ACC112 (cell line): ENCODE results near the gene MINK1.

Experiments used
- H2AFZ ChIP-seq: fragments of 200-600 bp; sonication (generic); one replicate; pipeline ENCODE4 v1.6.0; 2017; ENCODE audit warnings: antibody characterized with exemption, low read length; ENCODE audit not compliant: unreplicated experiment
- H3K27ac ChIP-seq: fragments of 200-600 bp; sonication (generic); 2 replicates; pipeline ENCODE4 v1.5.1; 2014; ENCODE audit warnings: low read depth, mild to moderate bottlenecking, antibody characterized with exemption, low read length, moderate library complexity
- H3K27me3 ChIP-seq: fragments of 200-600 bp; sonication (generic); 2 replicates; pipeline ENCODE4 v1.6.1; 2014; ENCODE audit warnings: mild to moderate bottlenecking, antibody characterized with exemption, low read length, moderate library complexity, mixed read lengths; ENCODE audit not compliant: insufficient read depth
- H3K36me3 ChIP-seq: fragments of 200-600 bp; sonication (generic); 2 replicates; pipeline ENCODE4 v1.6.1; 2016; ENCODE audit warnings: mild to moderate bottlenecking, antibody characterized with exemption, low read length, moderate library complexity, mixed read lengths; ENCODE audit not compliant: insufficient read depth
- H3K4me1 ChIP-seq: fragments of 200-600 bp; sonication (generic); one replicate; pipeline ENCODE4 v1.6.1; 2016; ENCODE audit warnings: low read length, mixed read lengths; ENCODE audit not compliant: insufficient read depth, unreplicated experiment, control insufficient read depth
- H3K4me3 ChIP-seq: fragments of 200-600 bp; sonication (generic); 2 replicates; pipeline ENCODE4 v1.5.1; 2014; ENCODE audit warnings: mild to moderate bottlenecking, low read depth, low read length
- H3K79me2 ChIP-seq: fragments of 200-600 bp; sonication (generic); one replicate; pipeline ENCODE4 v1.6.0; 2016; ENCODE audit warnings: low read length; ENCODE audit not compliant: control insufficient read depth, unreplicated experiment, insufficient read depth

The MINK1 gene

GRCh38 chr17:4942760-4943508 is 109.8 kb downstream of the MINK1 start:
- H3K27me3 ChIP-seq = no peaks in the 10 kb centered on the region
- no peak overlapping the region for H3K4me3 ChIP-seq
- H3K36me3 ChIP-seq = peaks cover 15% of the 10 kb centered on the region; the same call in 1 of the 2 replicates
- peak overlapping the region; percentile 25; the same call in 1 of the 2 replicates for H3K27ac ChIP-seq
- H2AFZ ChIP-seq = no peak overlapping the region
- H3K4me1 ChIP-seq = peaks cover 54% of the 10 kb centered on the region
- H3K79me2 ChIP-seq = peaks cover 84% of the 10 kb centered on the region

- H3K4me1 ChIP-seq = peaks cover 45% of the 10 kb centered on the region
- H3K4me3 ChIP-seq = no peak overlapping the region
- peaks cover 76% of the 10 kb centered on the region for H3K79me2 ChIP-seq
- H3K36me3 ChIP-seq = peaks cover 16% of the 10 kb centered on the region; the same call in 1 of the 2 replicates
- H3K27ac ChIP-seq = peak overlapping the region; percentile 63
- no peaks in the 10 kb centered on the region for H3K27me3 ChIP-seq
- H2AFZ ChIP-seq = no peak overlapping the region
Measured at GRCh38 chr17:4944163-4944553, 111.0 kb downstream of the MINK1 start.

- H3K27me3 ChIP-seq = no peaks in the 10 kb centered on the region
- peaks cover 73% of the 10 kb centered on the region for H3K79me2 ChIP-seq
- H3K4me1 ChIP-seq = peaks cover 45% of the 10 kb centered on the region
- H2AFZ ChIP-seq = no peak overlapping the region
- peak overlapping the region; percentile 63 for H3K27ac ChIP-seq
- H3K4me3 ChIP-seq = peak overlapping the region; percentile 32; the same call in 1 of the 2 replicates
- H3K36me3 ChIP-seq = peaks cover 16% of the 10 kb centered on the region; the same call in 1 of the 2 replicates
Measured at GRCh38 chr17:4944554-4945175, 111.5 kb downstream of the MINK1 start.

GRCh38 chr17:4945176-4945943 is 112.2 kb downstream of the MINK1 start:
- Histone ChIP-seq H3K4me1 (peaks cover 48% of the 10 kb centered on the region), H2AFZ (no peak overlapping the region), H3K79me2 (peaks cover 73% of the 10 kb centered on the region), H3K27ac (peak overlapping the region; percentile 92), H3K27me3 (no peaks in the 10 kb centered on the region), H3K36me3 (peaks cover 16% of the 10 kb centered on the region; the same call in 1 of the 2 replicates), H3K4me3 (peak overlapping the region; percentile 90)

- Histone ChIP-seq H3K27ac (peak overlapping the region; percentile 92), H3K4me1 (peaks cover 53% of the 10 kb centered on the region), H3K27me3 (no peaks in the 10 kb centered on the region), H3K4me3 (peak overlapping the region; percentile 90), H3K36me3 (peaks cover 16% of the 10 kb centered on the region; the same call in 1 of the 2 replicates), H2AFZ (no peak overlapping the region), H3K79me2 (peaks cover 71% of the 10 kb centered on the region)
Measured at GRCh38 chr17:4945944-4946280, 112.8 kb downstream of the MINK1 start.

GRCh38 chr17:4946312-4946976 is 113.3 kb downstream of the MINK1 start:
- Histone ChIP-seq H3K4me1 (peaks cover 51% of the 10 kb centered on the region), H3K79me2 (peaks cover 66% of the 10 kb centered on the region), H2AFZ (no peak overlapping the region), H3K4me3 (peak overlapping the region; percentile 90), H3K27me3 (no peaks in the 10 kb centered on the region), H3K27ac (peak overlapping the region; percentile 92), H3K36me3 (peaks cover 16% of the 10 kb centered on the region; the same call in 1 of the 2 replicates)

GRCh38 chr17:4947010-4947410 is 113.9 kb downstream of the MINK1 start:
- peaks cover 46% of the 10 kb centered on the region for H3K4me1 ChIP-seq
- no peak overlapping the region for H2AFZ ChIP-seq
- H3K4me3 ChIP-seq = peak overlapping the region; percentile 90
- H3K36me3 ChIP-seq = peaks cover 16% of the 10 kb centered on the region; the same call in 1 of the 2 replicates
- H3K27me3 ChIP-seq = no peaks in the 10 kb centered on the region
- peaks cover 60% of the 10 kb centered on the region for H3K79me2 ChIP-seq
- H3K27ac ChIP-seq = peak overlapping the region; percentile 92
